ENCODE data around the gene IMMP2L.

Gene IMMP2L

DNA sequence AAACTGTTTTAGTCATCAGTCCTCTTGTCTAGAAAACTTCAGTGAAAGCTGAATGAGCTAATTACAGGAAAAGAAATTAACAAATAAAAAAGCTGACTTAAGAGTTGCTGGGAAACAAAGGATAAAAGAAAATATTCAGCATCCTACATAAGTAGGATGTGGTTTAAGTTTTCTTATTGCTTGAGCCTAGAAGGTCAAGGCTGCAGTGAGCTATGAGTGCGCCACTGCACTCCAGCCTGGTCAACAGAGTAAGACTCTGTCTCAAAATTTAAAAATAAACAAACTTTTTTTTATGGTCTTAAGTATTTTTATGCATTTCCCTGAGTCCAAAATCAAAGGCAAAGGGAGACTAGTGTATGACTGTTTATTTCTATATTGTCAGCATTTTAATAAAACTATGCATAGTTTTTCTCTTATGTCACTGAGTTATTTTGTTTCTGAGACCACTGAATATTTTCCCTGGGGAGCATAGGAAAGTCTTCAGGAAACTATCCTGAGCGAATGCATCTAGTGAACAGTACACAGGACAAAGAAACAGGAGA lies 511.3 kb downstream of the IMMP2L start:
- no peaks in the 10 kb centered on the region for H3K9me2 ChIP-seq (replicated peaks; ENCODE audit: insufficient read depth, low read length)

DNA sequence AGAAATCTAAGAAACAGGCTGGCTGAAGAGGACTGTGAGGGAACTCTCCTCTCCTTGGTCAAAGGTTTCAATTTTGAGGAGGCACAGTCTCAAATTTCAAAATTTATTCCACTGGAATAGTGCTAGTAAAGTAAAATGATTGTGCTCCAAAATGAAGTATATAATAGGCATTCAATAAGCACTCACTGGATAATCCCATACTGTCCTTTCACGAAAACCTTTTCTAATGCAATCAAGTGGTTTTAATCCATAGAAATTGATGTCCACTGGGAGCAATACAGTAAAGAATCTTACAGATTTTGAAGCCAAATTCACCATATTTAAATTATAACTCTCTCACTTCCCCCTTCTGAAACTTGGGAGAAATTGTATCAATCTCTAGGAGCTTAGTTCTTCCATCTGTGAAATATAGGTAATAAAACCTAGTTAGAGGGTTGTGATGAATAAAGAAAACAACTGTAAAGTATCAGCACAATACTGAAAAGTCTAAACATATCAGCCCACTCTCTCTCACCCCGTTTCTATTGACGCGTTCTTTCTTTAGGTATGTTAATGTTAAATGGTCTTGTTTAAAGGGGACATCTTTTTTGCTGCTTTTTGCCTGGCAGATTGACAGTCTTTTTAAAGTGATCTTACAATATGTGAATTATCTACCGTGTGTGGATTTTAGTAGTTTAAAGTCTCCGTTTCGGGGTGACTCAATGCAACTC lies 512.2 kb downstream of the IMMP2L start:
- Histone ChIP-seq H3K9me3 (ENCODE audit: insufficient read depth, low read length) (no peaks in the 10 kb centered on the region), H2AFZ (ENCODE audit: low read depth, low read length, severe bottlenecking) (no peak overlapping the region), H3K4me3 (ENCODE audit: insufficient read depth, low read length, poor library complexity, severe bottlenecking) (no peak overlapping the region), H3K36me3 (ENCODE audit: low read length) (no peaks in the 10 kb centered on the region), H3K9ac (ENCODE audit: low read length) (no peak overlapping the region), H3K9me2 (replicated peaks; ENCODE audit: insufficient read depth, low read length) (no peaks in the 10 kb centered on the region), H3K79me2 (ENCODE audit: insufficient read depth, low read length) (no peaks in the 10 kb centered on the region), H3K27me3 (ENCODE audit: low read length) (no peaks in the 10 kb centered on the region), H3K27ac (ENCODE audit: low read depth, low read length) (no peak overlapping the region), H4K20me1 (ENCODE audit: low read depth, low read length) (no peaks in the 10 kb centered on the region), H3K4me2 (ENCODE audit: low read depth, low read length, poor library complexity, severe bottlenecking) (no peak overlapping the region), H3F3A (ENCODE audit: insufficient read depth) (no peaks in the 10 kb centered on the region)
- TF ChIP-seq EZH2phosphoT487 (conservative IDR thresholded peaks at IDR 0.05; ENCODE audit: low read length) (no peak), CTCF (IDR thresholded peaks at IDR 0.05; ENCODE audit: insufficient read depth, low read length, poor library complexity, severe bottlenecking) (no peak)

More for the DNA sequence above, 511.3 kb downstream of the IMMP2L start:
- Histone ChIP-seq H3K79me2 (ENCODE audit: insufficient read depth, low read length) (no peaks in the 10 kb centered on the region), H3K9me3 (ENCODE audit: insufficient read depth, low read length) (no peaks in the 10 kb centered on the region), H3K27ac (ENCODE audit: low read depth, low read length) (no peak overlapping the region), H3K4me3 (ENCODE audit: insufficient read depth, low read length, poor library complexity, severe bottlenecking) (no peak overlapping the region), H4K20me1 (ENCODE audit: low read depth, low read length) (no peaks in the 10 kb centered on the region), H3K4me2 (ENCODE audit: low read depth, low read length, poor library complexity, severe bottlenecking) (no peak overlapping the region), H2AFZ (ENCODE audit: low read depth, low read length, severe bottlenecking) (no peak overlapping the region), H3K36me3 (ENCODE audit: low read length) (no peaks in the 10 kb centered on the region), H3K9ac (ENCODE audit: low read length) (no peak overlapping the region), H3K27me3 (ENCODE audit: low read length) (no peaks in the 10 kb centered on the region), H3F3A (ENCODE audit: insufficient read depth) (no peaks in the 10 kb centered on the region)
- TF ChIP-seq CTCF (IDR thresholded peaks at IDR 0.05; ENCODE audit: insufficient read depth, low read length, poor library complexity, severe bottlenecking) (no peak), EZH2phosphoT487 (conservative IDR thresholded peaks at IDR 0.05; ENCODE audit: low read length) (no peak)

DNA sequence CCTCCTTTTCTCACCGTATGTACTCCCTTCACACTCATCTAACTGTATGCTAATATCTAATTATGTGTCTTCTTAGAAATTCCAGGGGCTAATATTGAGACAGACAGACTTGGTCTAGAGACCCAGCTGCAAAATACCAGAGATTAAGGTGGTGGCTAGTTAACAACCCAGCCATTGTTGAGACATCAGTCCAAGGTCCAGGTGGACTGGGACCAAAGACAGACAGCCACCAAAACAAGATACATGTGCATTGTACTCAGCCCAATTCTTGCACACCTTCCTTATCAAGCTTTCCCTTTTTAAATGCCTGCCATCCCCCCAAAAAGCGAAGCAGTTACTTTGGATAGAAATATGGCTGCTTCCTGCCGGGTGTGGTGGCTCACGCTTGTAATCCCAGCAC lies 514.7 kb downstream of the IMMP2L start:
- H3K27ac ChIP-seq (ENCODE audit: low read depth, low read length): no peak overlapping the region

More for the DNA sequence above, 514.7 kb downstream of the IMMP2L start:
- Histone ChIP-seq H3F3A (ENCODE audit: insufficient read depth) (no peaks in the 10 kb centered on the region), H3K27me3 (ENCODE audit: low read length) (no peaks in the 10 kb centered on the region), H3K79me2 (ENCODE audit: insufficient read depth, low read length) (no peaks in the 10 kb centered on the region), H3K4me2 (ENCODE audit: low read depth, low read length, poor library complexity, severe bottlenecking) (no peak overlapping the region), H4K20me1 (ENCODE audit: low read depth, low read length) (no peaks in the 10 kb centered on the region), H3K9ac (ENCODE audit: low read length) (no peak overlapping the region), H3K36me3 (ENCODE audit: low read length) (no peaks in the 10 kb centered on the region), H3K9me3 (ENCODE audit: insufficient read depth, low read length) (no peaks in the 10 kb centered on the region), H2AFZ (ENCODE audit: low read depth, low read length, severe bottlenecking) (no peak overlapping the region), H3K9me2 (replicated peaks; ENCODE audit: insufficient read depth, low read length) (no peaks in the 10 kb centered on the region), H3K4me3 (ENCODE audit: insufficient read depth, low read length, poor library complexity, severe bottlenecking) (no peak overlapping the region)
- TF ChIP-seq EZH2phosphoT487 (conservative IDR thresholded peaks at IDR 0.05; ENCODE audit: low read length): no peak
- TF ChIP-seq CTCF (IDR thresholded peaks at IDR 0.05; ENCODE audit: insufficient read depth, low read length, poor library complexity, severe bottlenecking): no peak

Measured in SU-DHL-6 (cell line).